ENCODE measurements around the gene KRTAP12-2.
"Not testable (repeated sequence)": the region's sequence is repeated elsewhere in the genome, so short reads cannot be mapped to it uniquely, and the experiment has no call there.

Gene KRTAP12-2

GRCh38 chr21:44684077-44684476, 17.4 kb upstream of the KRTAP12-2 start:
- no peak for DNase-seq

- DNase-seq: no peak
Measured at GRCh38 chr21:44682580-44683151, 15.9 kb upstream of the KRTAP12-2 start.

GRCh38 chr21:44681861-44682579, 15.3 kb upstream of the KRTAP12-2 start, which contains the start of gene KRTAP12-1:
Gene KRTAP12-1, minus strand, starts transcription at chr21:44682163. Its CDS starts 40 bp downstream, at chr21:44682123.
- peak; percentile 70 to 81 for DNase-seq

GRCh38 chr21:44681152-44681551, 14.4 kb upstream of the KRTAP12-2 start:
- no peak for DNase-seq

- no peak for DNase-seq
Measured at GRCh38 chr21:44677881-44678280, 11.2 kb upstream of the KRTAP12-2 start.

GRCh38 chr21:44671911-44672310, 5.2 kb upstream of the KRTAP12-2 start:
- no peak for DNase-seq

- DNase-seq: no peak
Measured at GRCh38 chr21:44670642-44671432, 4.1 kb upstream of the KRTAP12-2 start.

- DNase-seq: no peak
Measured at GRCh38 chr21:44667612-44668011, 885 bp upstream of the KRTAP12-2 start.

- no peak for DNase-seq
Measured at GRCh38 chr21:44664691-44665090, 2.0 kb downstream of the KRTAP12-2 start.

- not testable (repeated sequence) for DNase-seq
Measured at GRCh38 chr21:44661567-44661966, 5.2 kb downstream of the KRTAP12-2 start.

GRCh38 chr21:44658913-44659595, 7.7 kb downstream of the KRTAP12-2 start:
- no peak for DNase-seq

- DNase-seq: no peak
Measured at GRCh38 chr21:44658541-44658910, 8.2 kb downstream of the KRTAP12-2 start.

GRCh38 chr21:44657635-44658540, 8.8 kb downstream of the KRTAP12-2 start, which contains the start of gene KRTAP12-3:
Gene KRTAP12-3, plus strand, starts transcription at chr21:44657932. Its CDS starts 48 bp downstream, at chr21:44657980.
- DNase-seq: no peak

GRCh38 chr21:44656868-44657267, 9.9 kb downstream of the KRTAP12-2 start:
- no peak for DNase-seq

- DNase-seq: no peak
Measured at GRCh38 chr21:44654576-44655175, 12.1 kb downstream of the KRTAP12-2 start, which contains the start of gene KRTAP12-4. Gene KRTAP12-4, minus strand, starts transcription at chr21:44654659. Its CDS starts 45 bp downstream, at chr21:44654614.

GRCh38 chr21:44653656-44654575, 12.8 kb downstream of the KRTAP12-2 start:
- no peak for DNase-seq

- DNase-seq: no peak
Measured at GRCh38 chr21:44653123-44653522, 13.6 kb downstream of the KRTAP12-2 start.

- no peak for DNase-seq
Measured at GRCh38 chr21:44650973-44651675, 15.6 kb downstream of the KRTAP12-2 start.

- DNase-seq: no peak
Measured at GRCh38 chr21:44650265-44650972, 16.3 kb downstream of the KRTAP12-2 start.
